ENCODE measurements around the gene EXD3.

- TF ChIP-seq CTCF (conservative IDR thresholded peaks at IDR 0.05; ENCODE audit: low read length): no peak
- TF ChIP-seq EZH2phosphoT487 (IDR thresholded peaks at IDR 0.05; ENCODE audit: borderline replicate concordance, low read depth, low read length): no peak
Observed at GRCh38 chr9:137433916-137434431, 11.0 kb upstream of the EXD3 start.
